Endothelial cell of umbilical vein (primary cell): ENCODE results near the gene HCK. TPM values are rescaled to one million over a fixed set of nuclear protein-coding genes. Genes with fewer than 3 reads are reported as not detected.

Experiments
- BruUV-seq: library from RNA; stranded (reverse); fragments of 400-500 nt; replicated peaks from 2 replicates; lab custom pipeline; 2021; lab: Mats Ljungman, UMichigan
- CTCF ChIA-PET: fragments of 300-600, 350-600 bp; sonication (Branson Sonifier 250); formaldehyde crosslinking; loops from one replicate; lab custom pipeline; 2021; ENCODE audit warnings: antibody characterized with exemption, inconsistent platforms; lab: Charles Lee
- POLR2A ChIA-PET: fragments of 300-600, 350-600 bp; sonication (Branson Sonifier 250); formaldehyde crosslinking; loops from one replicate; lab custom pipeline; 2021; ENCODE audit warnings: antibody characterized with exemption, inconsistent platforms; lab: Charles Lee
- DNase-seq: peaks from one replicate; pipeline ENCODE4 v3.0.0-alpha.2; 2011; ENCODE audit warnings: low read depth, low spot score
- FAIRE-seq: peaks from 2 replicates; lab custom pipeline; 2011; peaks lifted over from hg19 to GRCh38; lab: Jason Lieb, UNC
- H2AFZ ChIP-seq: 2 replicates; pipeline ENCODE4 v1.6.0; 2012; ENCODE audit warnings: low read depth, low read length, control low read depth, inconsistent platforms
- H3K27ac ChIP-seq: 2 replicates; pipeline ENCODE4 v1.5.1; 2011; ENCODE audit warnings: low read depth, mild to moderate bottlenecking, control low read depth, low read length, moderate library complexity; ENCODE audit not compliant: insufficient read depth
- H3K27me3 ChIP-seq, 2 experiments: 2 replicates each; pipeline versions ENCODE4 v1.6.0 to v1.6.1; 2011; ENCODE audit warnings: low read length in 2 of 2, mixed read lengths in 1 of 2; ENCODE audit not compliant: control insufficient read depth in 2 of 2, insufficient read depth in 2 of 2
- H3K36me3 ChIP-seq, 2 experiments: 2 replicates in 1 of 2; 3 replicates in 1 of 2; pipeline ENCODE4 v1.5.1; 2011; ENCODE audit warnings: low read length in 2 of 2, mild to moderate bottlenecking in 1 of 2, moderate library complexity in 1 of 2; ENCODE audit not compliant: control insufficient read depth in 2 of 2, insufficient read depth in 2 of 2; ENCODE audit errors: extremely low read depth in 1 of 2
- H3K4me1 ChIP-seq: 3 replicates; pipeline ENCODE4 v1.5.1; 2011; ENCODE audit warnings: mild to moderate bottlenecking, low read length; ENCODE audit not compliant: control insufficient read depth, insufficient read depth; ENCODE audit errors: extremely low read depth
- H3K4me2 ChIP-seq: 2 replicates; pipeline ENCODE4 v1.6.1; 2011; ENCODE audit warnings: low read length, control low read depth, mixed read lengths; ENCODE audit not compliant: insufficient read depth
- H3K4me3 ChIP-seq, 3 experiments: fragments of 200-600 bp in 1 of 3; sonication (generic), shearing (Covaris generic) in 1 of 3; replicated peaks in 1 of 3; 2 replicates each; pipeline ENCODE4 v1.5.1; 2011 to 2016; ENCODE audit warnings: control low read depth in 3 of 3, low read length in 3 of 3, mild to moderate bottlenecking in 2 of 3, inconsistent platforms in 1 of 3, low read depth in 1 of 3, moderate library complexity in 1 of 3; ENCODE audit not compliant: insufficient read depth in 1 of 3
- H3K79me2 ChIP-seq: 2 replicates; pipeline ENCODE4 v1.6.0; 2012; ENCODE audit warnings: low read length, inconsistent platforms; ENCODE audit not compliant: control insufficient read depth, insufficient read depth
- H3K9ac ChIP-seq: replicated peaks from 2 replicates; pipeline ENCODE3; 2011; ENCODE audit warnings: low read length, control low read depth; ENCODE audit not compliant: insufficient read depth; ENCODE audit errors: extremely low read depth
- H3K9me1 ChIP-seq: replicated peaks from 3 replicates; pipeline ENCODE4 v1.6.0; 2011; ENCODE audit warnings: mild to moderate bottlenecking, low read length; ENCODE audit not compliant: control insufficient read depth, insufficient read depth; ENCODE audit errors: extremely low read depth
- H3K9me3 ChIP-seq: replicated peaks from 2 replicates; pipeline ENCODE4 v1.5.1; 2012; ENCODE audit warnings: low read length, inconsistent platforms; ENCODE audit not compliant: control insufficient read depth, insufficient read depth
- H4K20me1 ChIP-seq: replicated peaks from 2 replicates; pipeline ENCODE3; 2011; ENCODE audit warnings: mild to moderate bottlenecking, low read length; ENCODE audit not compliant: control insufficient read depth, insufficient read depth; ENCODE audit errors: extremely low read depth
- EZH2 ChIP-seq: IDR thresholded peaks from 2 replicates; pipeline ENCODE4 v1.6.1; 2012; ENCODE audit warnings: borderline replicate concordance, low read depth, mild to moderate bottlenecking, moderate library complexity, low read length, inconsistent platforms; ENCODE audit not compliant: severe bottlenecking
- FOS ChIP-seq: IDR thresholded peaks from 2 replicates; pipeline ENCODE4 v1.6.1; 2011; ENCODE audit warnings: mild to moderate bottlenecking, low read length, moderate library complexity, borderline replicate concordance; ENCODE audit not compliant: insufficient read depth
- GATA2 ChIP-seq: IDR thresholded peaks from 2 replicates; pipeline ENCODE4 v1.7.0; 2011; ENCODE audit warnings: low read depth, mild to moderate bottlenecking, moderate library complexity, mixed read lengths, low read length; ENCODE audit not compliant: insufficient read length, insufficient read depth
- JUN ChIP-seq: IDR thresholded peaks from 2 replicates; pipeline ENCODE4 v1.6.1; 2011; ENCODE audit warnings: borderline replicate concordance, low read depth; ENCODE audit not compliant: insufficient read length, insufficient read depth
- MYC ChIP-seq: IDR thresholded peaks from one replicate; pipeline ENCODE4 v1.6.1; 2011; ENCODE audit warnings: mild to moderate bottlenecking, low read depth, low read length
- POLR2A ChIP-seq: IDR thresholded peaks from 2 replicates; pipeline ENCODE4 v1.6.1; 2012; ENCODE audit warnings: low read depth, mild to moderate bottlenecking, control low read depth, low read length
- POLR2AphosphoS5 ChIP-seq: IDR thresholded peaks from 2 replicates; pipeline ENCODE4 v1.6.1; 2012; ENCODE audit warnings: low read depth, mild to moderate bottlenecking, control low read depth, low read length, moderate library complexity; ENCODE audit not compliant: insufficient read depth
- dilution Hi-C: fragments of 300-500 bp; cut with MboI; formaldehyde crosslinking; loops from one replicate; pipeline ENCODE4 v1.15.0; 2019; ENCODE audit warnings: low sequenced_read_pairs; ENCODE audit not compliant: extremely low pct_ligation_motif_present
- intact Hi-C: fragments of 100-400 bp; cut with micrococcal nuclease; formaldehyde crosslinking; loops from one replicate; pipeline ENCODE4 v1.10.0; 2022
- polyA plus RNA-seq, 4 experiments: library from polyadenylated mRNA; depleted of rRNA in 3 of 4; stranded (reverse) in 3 of 4; unstranded in 1 of 4; fragments of >200 nt; gene quantifications; 2 replicates each; pipeline versions ENCODE4 v1.2.1 to v1.2.3, GENCODE V29; 2011 to 2012; ENCODE audit warnings: missing spikeins in 1 of 4
- total RNA-seq: library from RNA; stranded (reverse); gene quantifications from 2 replicates; pipeline ENCODE4 v1.2.3, GENCODE V29; 2021
- TF ChIP-seq, protein P1 (sequence below): IDR thresholded peaks from 2 replicates; pipeline ENCODE4 v1.6.1; 2011; ENCODE audit not compliant: insufficient read depth, insufficient read length
- TF ChIP-seq, protein P2 (sequence below), 2 donors: IDR thresholded peaks; 1 replicate in 1 of 2; 2 replicates in 1 of 2; pipeline ENCODE4 v1.5.1; 2011; ENCODE audit warnings: low read length in 2 of 2, mild to moderate bottlenecking in 2 of 2, moderate library complexity in 2 of 2, control low read depth in 1 of 2, inconsistent platforms in 1 of 2, low read depth in 1 of 2; ENCODE audit not compliant: insufficient read depth in 1 of 2; ENCODE audit errors: extremely low read depth in 1 of 2

The HCK gene
- total and polyA plus RNA-seq, 2 donors (not counting 3 experiments of a cell fraction or from before 2014, with no cell fraction given): not detected

- H3K36me3 ChIP-seq: no peaks in the 10 kb centered on the region
- no peaks in the 10 kb centered on the region for H3K9me3 ChIP-seq
- no peak overlapping the region for H3K4me3 ChIP-seq
- no peaks in the 10 kb centered on the region for H3K9me1 ChIP-seq
- H4K20me1 ChIP-seq: no peaks in the 10 kb centered on the region
- no peak overlapping the region for H3K4me2 ChIP-seq
- H3K27ac ChIP-seq: no peak overlapping the region
- dilution Hi-C loops (no loop called here), intact Hi-C loops (no loop called here)
- peaks cover 9% of the 10 kb centered on the region for H3K4me1 ChIP-seq
- DNase-seq (no peak), FAIRE-seq (no peak)
- H2AFZ ChIP-seq: no peak overlapping the region
- no peak overlapping the region for H3K9ac ChIP-seq
- ChIA-PET CTCF (no interaction called here), POLR2A (no interaction called here)
- TF ChIP-seq MYC: no peak
- TF ChIP-seq POLR2A: no peak
- no peak for TF ChIP-seq EZH2
- TF ChIP-seq, protein P1, sequence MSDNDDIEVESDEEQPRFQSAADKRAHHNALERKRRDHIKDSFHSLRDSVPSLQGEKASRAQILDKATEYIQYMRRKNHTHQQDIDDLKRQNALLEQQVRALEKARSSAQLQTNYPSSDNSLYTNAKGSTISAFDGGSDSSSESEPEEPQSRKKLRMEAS: no peak
- peaks cover 64% of the 10 kb centered on the region for H3K79me2 ChIP-seq
- no peaks in the 10 kb centered on the region for H3K27me3 ChIP-seq
- BruUV-seq: no TSS peak
Measured at GRCh38 chr20:32111753-32112152, 59.7 kb downstream of the HCK start.

- Histone ChIP-seq H3K79me2 (peaks cover 70% of the 10 kb centered on the region), H4K20me1 (no peaks in the 10 kb centered on the region), H3K4me1 (peaks cover 9% of the 10 kb centered on the region), H3K9me3 (no peaks in the 10 kb centered on the region), H3K27ac (no peak overlapping the region), H3K27me3 (no peaks in the 10 kb centered on the region), H3K9me1 (no peaks in the 10 kb centered on the region), H2AFZ (no peak overlapping the region), H3K9ac (no peak overlapping the region), H3K4me2 (no peak overlapping the region), H3K4me3 (no peak overlapping the region), H3K36me3 (no peaks in the 10 kb centered on the region)
- intact Hi-C loops (no loop called here), dilution Hi-C loops (no loop called here)
- ChIA-PET CTCF (no interaction called here), POLR2A (no interaction called here)
- DNase-seq: no peak
- TF ChIP-seq, protein P1: no peak
- TF ChIP-seq, protein P2, sequence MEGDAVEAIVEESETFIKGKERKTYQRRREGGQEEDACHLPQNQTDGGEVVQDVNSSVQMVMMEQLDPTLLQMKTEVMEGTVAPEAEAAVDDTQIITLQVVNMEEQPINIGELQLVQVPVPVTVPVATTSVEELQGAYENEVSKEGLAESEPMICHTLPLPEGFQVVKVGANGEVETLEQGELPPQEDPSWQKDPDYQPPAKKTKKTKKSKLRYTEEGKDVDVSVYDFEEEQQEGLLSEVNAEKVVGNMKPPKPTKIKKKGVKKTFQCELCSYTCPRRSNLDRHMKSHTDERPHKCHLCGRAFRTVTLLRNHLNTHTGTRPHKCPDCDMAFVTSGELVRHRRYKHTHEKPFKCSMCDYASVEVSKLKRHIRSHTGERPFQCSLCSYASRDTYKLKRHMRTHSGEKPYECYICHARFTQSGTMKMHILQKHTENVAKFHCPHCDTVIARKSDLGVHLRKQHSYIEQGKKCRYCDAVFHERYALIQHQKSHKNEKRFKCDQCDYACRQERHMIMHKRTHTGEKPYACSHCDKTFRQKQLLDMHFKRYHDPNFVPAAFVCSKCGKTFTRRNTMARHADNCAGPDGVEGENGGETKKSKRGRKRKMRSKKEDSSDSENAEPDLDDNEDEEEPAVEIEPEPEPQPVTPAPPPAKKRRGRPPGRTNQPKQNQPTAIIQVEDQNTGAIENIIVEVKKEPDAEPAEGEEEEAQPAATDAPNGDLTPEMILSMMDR (IDR thresholded peaks at IDR 0.05; ENCODE audit: extremely low read depth in 1 of 2, insufficient read depth in 1 of 2, low read depth in 1 of 2, low read length in 2 of 2): no peak
- no peak for TF ChIP-seq EZH2
- TF ChIP-seq JUN: no peak
- TF ChIP-seq MYC: no peak
- TF ChIP-seq GATA2: no peak
- TF ChIP-seq FOS: no peak
- TF ChIP-seq POLR2A: no peak
- TF ChIP-seq POLR2AphosphoS5: no peak
- no TSS peak for BruUV-seq
- no peak for FAIRE-seq
Measured at GRCh38 chr20:32112841-32113240, 60.8 kb downstream of the HCK start.
